NCI-H526 treated with DMSO at 0.1 percent for 48 hours (cell line): Measurements from ENCODE around the gene ITK.

Experiments used
- DNase-seq: peaks from one replicate; lab custom pipeline; 2025; lab: John Stamatoyannopoulos, UW

Gene ITK

GRCh38 chr5:157282150-157282549 lies 101.5 kb downstream of the ITK start:
- DNase-seq: no peak

GRCh38 chr5:157283434-157283833 lies 102.8 kb downstream of the ITK start:
- DNase-seq: no peak

GRCh38 chr5:157284458-157285212 lies 104.0 kb downstream of the ITK start:
- DNase-seq: no peak

GRCh38 chr5:157285310-157286035 lies 104.8 kb downstream of the ITK start:
- DNase-seq: no peak

GRCh38 chr5:157286761-157287211 lies 106.1 kb downstream of the ITK start:
- no peak for DNase-seq

- no peak for DNase-seq
Observed at GRCh38 chr5:157288405-157289163, 107.9 kb downstream of the ITK start.

- DNase-seq: no peak
Observed at GRCh38 chr5:157289164-157289819, 108.7 kb downstream of the ITK start.

- no peak for DNase-seq
Observed at GRCh38 chr5:157290156-157290980, 109.7 kb downstream of the ITK start.

- DNase-seq: no peak
Observed at GRCh38 chr5:157290981-157291711, 110.5 kb downstream of the ITK start.

GRCh38 chr5:157292599-157292998 lies 112.0 kb downstream of the ITK start:
- no peak for DNase-seq

- no peak for DNase-seq
Observed at GRCh38 chr5:157294407-157295091, 113.9 kb downstream of the ITK start.

- peak; percentile 5 for DNase-seq
Observed at GRCh38 chr5:157295247-157295646, 114.6 kb downstream of the ITK start.

- no peak for DNase-seq
Observed at GRCh38 chr5:157300564-157300963, 119.9 kb downstream of the ITK start.

- no peak for DNase-seq
Observed at GRCh38 chr5:157301066-157301465, 120.4 kb downstream of the ITK start.

GRCh38 chr5:157303023-157303422 lies 122.4 kb downstream of the ITK start:
- DNase-seq: no peak

GRCh38 chr5:157303667-157304327 lies 123.2 kb downstream of the ITK start:
- no peak for DNase-seq
